ENCODE measurements around the gene C11orf21.

Gene C11orf21

GRCh38 chr11:2267306-2267850 lies 34.3 kb downstream of the C11orf21 start:
- ATAC-seq (no peak), DNase-seq (no peak)
- H3K27ac Mint-ChIP-seq = no peak overlapping the region
- peaks cover 41% of the 10 kb centered on the region for H3K4me1 Mint-ChIP-seq
- peaks cover 36% of the 10 kb centered on the region for H3K27me3 Mint-ChIP-seq
- no peaks in the 10 kb centered on the region for H3K9me3 Mint-ChIP-seq
- H3K4me3 Mint-ChIP-seq = no peak overlapping the region

GRCh38 chr11:2266586-2267305 lies 35.0 kb downstream of the C11orf21 start:
- peaks cover 41% of the 10 kb centered on the region for H3K4me1 Mint-ChIP-seq
- peak overlapping the region; percentile 12 to 59 for H3K4me3 Mint-ChIP-seq
- ATAC-seq (no peak), DNase-seq (no peak)
- H3K27me3 Mint-ChIP-seq = peaks cover 30% of the 10 kb centered on the region
- H3K27ac Mint-ChIP-seq = no peak overlapping the region
- no peaks in the 10 kb centered on the region for H3K9me3 Mint-ChIP-seq

DNA sequence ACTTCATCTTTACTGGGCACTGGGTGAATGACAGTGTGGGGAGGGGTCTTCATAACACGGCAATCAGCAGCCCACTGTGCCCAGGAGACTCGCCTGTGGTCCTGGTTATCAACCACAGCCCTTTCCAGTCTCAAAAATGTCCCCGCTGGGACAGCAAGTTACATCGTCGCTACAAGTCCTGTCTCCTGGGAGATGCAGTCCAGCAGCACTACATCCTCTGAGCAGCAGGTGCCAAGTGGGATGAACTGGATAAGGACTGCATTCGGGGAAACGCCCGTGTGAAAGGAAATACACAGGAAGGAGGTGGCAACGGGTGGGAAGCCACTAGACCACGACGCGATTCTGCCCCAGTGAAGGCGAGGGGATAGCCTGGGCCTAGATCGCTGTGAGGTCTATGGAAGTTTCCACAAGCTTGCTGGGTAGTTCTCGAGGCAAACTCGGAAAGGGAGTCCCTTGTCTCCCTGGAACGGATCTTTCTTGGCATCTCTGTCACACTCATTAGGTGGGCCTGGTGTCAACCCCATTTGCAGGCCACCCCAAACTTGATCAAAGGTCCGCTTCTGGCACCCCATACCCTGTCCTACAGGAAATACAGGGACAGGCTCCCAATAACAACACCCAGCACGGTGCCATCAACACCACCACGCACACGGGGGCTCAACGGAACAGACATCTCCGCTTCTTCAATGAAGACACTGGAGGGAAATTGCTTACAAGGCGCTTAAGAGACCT lies 35.7 kb downstream of the C11orf21 start:
- peak overlapping the region in 1 of 2 donors; percentile 27 for H3K27ac Mint-ChIP-seq
- H3K27me3 Mint-ChIP-seq = peaks cover 22% of the 10 kb centered on the region
- DNase-seq (no peak), ATAC-seq (no peak)
- H3K4me1 Mint-ChIP-seq = peaks cover 41% of the 10 kb centered on the region
- no peaks in the 10 kb centered on the region for H3K9me3 Mint-ChIP-seq
- peak overlapping the region; percentile 12 to 59 for H3K4me3 Mint-ChIP-seq

GRCh38 chr11:2265396-2265795 lies 36.3 kb downstream of the C11orf21 start:
- DNase-seq = no peak
- peaks cover 36% of the 10 kb centered on the region for H3K4me1 Mint-ChIP-seq
- no peak overlapping the region for H3K27ac Mint-ChIP-seq
- peak overlapping the region; percentile 12 to 59 for H3K4me3 Mint-ChIP-seq
- ATAC-seq = peak; percentile 41
- peaks cover 16% of the 10 kb centered on the region for H3K27me3 Mint-ChIP-seq
- no peaks in the 10 kb centered on the region for H3K9me3 Mint-ChIP-seq

- Mint-ChIP-seq H3K27ac (no peak overlapping the region), H3K4me1 (peaks cover 35% of the 10 kb centered on the region), H3K9me3 (no peaks in the 10 kb centered on the region), H3K4me3 (no peak overlapping the region), H3K27me3 (peaks cover 13% of the 10 kb centered on the region)
- ATAC-seq = no peak
- DNase-seq = no peak
Observed at GRCh38 chr11:2264366-2265053, 37.2 kb downstream of the C11orf21 start.

GRCh38 chr11:2263724-2264360 lies 37.9 kb downstream of the C11orf21 start:
- Mint-ChIP-seq H3K9me3 (no peaks in the 10 kb centered on the region), H3K4me3 (no peak overlapping the region), H3K4me1 (peaks cover 35% of the 10 kb centered on the region), H3K27me3 (peaks cover 13% of the 10 kb centered on the region), H3K27ac (no peak overlapping the region)
- DNase-seq (no peak), ATAC-seq (no peak)

DNA sequence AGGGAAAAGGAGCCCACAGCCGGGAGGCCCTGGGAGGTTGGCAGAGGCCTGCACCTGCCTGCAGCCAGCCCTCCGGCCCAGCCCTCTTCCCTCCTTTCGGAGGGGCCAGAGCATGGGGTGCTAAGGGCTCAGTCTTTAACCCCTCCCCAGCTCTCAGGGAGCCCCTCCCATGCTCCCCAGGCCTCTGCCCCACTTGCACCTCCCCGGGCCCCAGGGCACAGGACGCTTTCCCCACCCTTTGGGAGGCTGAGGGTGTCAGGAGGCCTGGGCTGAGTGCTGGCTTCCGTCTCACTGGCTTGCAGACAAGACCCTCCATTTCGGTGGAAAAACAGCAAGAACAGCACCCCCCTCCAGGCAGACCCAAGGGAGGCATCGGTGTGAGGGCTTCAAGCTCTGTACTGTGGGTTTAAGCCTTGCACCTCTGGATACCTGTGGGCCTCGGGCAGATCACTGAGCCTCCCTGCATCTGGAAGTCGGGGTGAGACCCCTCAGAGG lies 38.6 kb downstream of the C11orf21 start:
- ATAC-seq (no peak), DNase-seq (no peak)
- H3K4me3 Mint-ChIP-seq = no peak overlapping the region
- peaks cover 6% of the 10 kb centered on the region for H3K27me3 Mint-ChIP-seq
- no peaks in the 10 kb centered on the region for H3K9me3 Mint-ChIP-seq
- H3K27ac Mint-ChIP-seq = no peak overlapping the region
- H3K4me1 Mint-ChIP-seq = peaks cover 29% of the 10 kb centered on the region

- H3K27me3 Mint-ChIP-seq = no peaks in the 10 kb centered on the region
- no peak overlapping the region for H3K4me3 Mint-ChIP-seq
- peaks cover 23% of the 10 kb centered on the region for H3K4me1 Mint-ChIP-seq
- ATAC-seq (no peak), DNase-seq (no peak)
- H3K9me3 Mint-ChIP-seq = no peaks in the 10 kb centered on the region
- H3K27ac Mint-ChIP-seq = peak overlapping the region in 1 of 2 donors; percentile 34
Observed at GRCh38 chr11:2262301-2263070, 39.2 kb downstream of the C11orf21 start.

- H3K4me1 Mint-ChIP-seq = peaks cover 16% of the 10 kb centered on the region
- H3K27ac Mint-ChIP-seq = no peak overlapping the region
- no peak for ATAC-seq
Observed at GRCh38 chr11:2261436-2262230, 40.1 kb downstream of the C11orf21 start.

DNA sequence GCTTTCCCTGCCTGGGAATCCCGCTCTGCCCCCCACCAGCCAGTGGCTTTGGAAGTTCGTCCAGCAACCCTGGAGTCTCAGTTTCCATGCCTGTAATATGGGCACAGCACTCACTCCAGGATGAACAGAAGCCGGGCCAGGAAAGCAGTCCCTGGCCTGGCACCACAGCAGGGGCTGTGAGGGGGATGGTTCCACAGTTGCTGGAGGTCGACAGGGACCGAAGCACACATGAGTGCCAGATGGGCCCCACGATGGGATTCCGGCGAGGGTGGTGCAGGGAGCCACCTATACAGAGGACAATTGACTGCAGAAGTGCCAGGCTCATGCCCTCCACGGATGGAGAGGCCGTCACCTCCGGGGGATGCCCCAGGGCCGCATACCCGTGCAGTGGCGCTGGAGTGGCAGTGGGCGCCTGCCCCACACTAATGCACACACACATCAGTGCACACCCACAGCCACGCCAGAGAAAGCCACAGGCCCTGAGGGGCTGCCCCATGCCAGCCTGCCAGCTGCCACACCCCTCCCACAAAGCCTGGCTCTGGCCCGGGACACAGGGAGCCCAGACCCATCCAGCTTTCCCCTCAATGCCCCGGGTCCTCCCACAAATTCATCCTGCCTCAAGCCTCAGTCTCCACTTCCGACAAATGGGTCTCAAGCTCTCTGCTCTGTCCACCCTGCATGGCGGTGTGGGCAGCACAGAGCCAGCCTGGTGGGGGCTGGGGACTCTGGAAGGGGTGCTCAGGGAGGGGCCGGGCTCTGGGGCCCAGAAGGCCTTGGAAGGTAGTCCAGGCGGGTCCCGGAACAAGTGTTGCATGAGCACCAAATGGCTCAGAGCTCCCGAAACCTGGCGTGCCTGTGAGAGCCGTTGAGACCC lies 41.0 kb downstream of the C11orf21 start:
- H3K4me3 Mint-ChIP-seq = no peak overlapping the region
- peaks cover 7% of the 10 kb centered on the region for H3K4me1 Mint-ChIP-seq
- no peak overlapping the region for H3K27ac Mint-ChIP-seq
- ATAC-seq (no peak), DNase-seq (no peak)
- no peaks in the 10 kb centered on the region for H3K9me3 Mint-ChIP-seq
- H3K27me3 Mint-ChIP-seq = no peaks in the 10 kb centered on the region

More at GRCh38 chr11:2261436-2262230, 40.1 kb downstream of the C11orf21 start:
- H3K4me3 Mint-ChIP-seq = no peak overlapping the region
- no peaks in the 10 kb centered on the region for H3K27me3 Mint-ChIP-seq
- DNase-seq = no peak
- no peaks in the 10 kb centered on the region for H3K9me3 Mint-ChIP-seq

GRCh38 chr11:2259897-2260451 lies 41.7 kb downstream of the C11orf21 start:
- DNase-seq = no peak
- Mint-ChIP-seq H3K27ac (no peak overlapping the region), H3K4me1 (no peaks in the 10 kb centered on the region), H3K4me3 (no peak overlapping the region), H3K27me3 (no peaks in the 10 kb centered on the region), H3K9me3 (no peaks in the 10 kb centered on the region)
- no peak for ATAC-seq

DNA sequence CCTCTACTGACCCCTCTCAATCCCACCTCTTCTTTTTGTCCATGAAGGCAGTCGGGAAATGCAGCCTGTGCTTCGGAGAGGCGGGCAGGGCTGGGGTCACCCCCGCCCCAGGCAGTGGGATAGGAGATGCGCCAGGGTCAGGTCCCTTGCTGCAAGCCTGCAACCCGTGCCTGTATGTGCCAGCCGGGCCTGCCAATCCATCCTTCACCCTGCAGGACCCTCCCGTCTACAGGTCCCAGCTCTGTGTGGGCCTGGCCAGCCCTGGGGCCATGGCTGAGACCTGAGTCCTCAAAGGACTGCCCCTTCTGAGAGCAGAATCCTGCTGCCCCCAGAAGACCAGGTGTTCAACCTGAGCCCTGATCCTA lies 42.3 kb downstream of the C11orf21 start:
- Mint-ChIP-seq H3K27me3 (no peaks in the 10 kb centered on the region), H3K27ac (no peak overlapping the region), H3K4me3 (no peak overlapping the region), H3K9me3 (no peaks in the 10 kb centered on the region), H3K4me1 (no peaks in the 10 kb centered on the region)
- DNase-seq (no peak), ATAC-seq (no peak)

Measured in stimulated activated naive CD8-positive, alpha-beta T cell treated with anti-CD3 and anti-CD28 coated beads, Interleukin-15, amount 100 ng/mL, for 72 hours (primary cell).